Parathyroid adenoma (tissue), 2 donors: ENCODE data around the gene KRT15.

Experiments
- H2AFZ ChIP-seq: fragments of 300-600 bp; sonication (generic); one replicate; pipeline ENCODE4 v1.7.0; 2017; ENCODE audit warnings: antibody characterized with exemption, mild to moderate bottlenecking
- H3K27ac ChIP-seq: fragments of 300-600 bp; sonication (generic); one replicate; pipeline ENCODE4 v1.7.0; 2017
- H3K27me3 ChIP-seq: fragments of 300-600 bp; sonication (generic); one replicate; pipeline ENCODE4 v1.7.0; 2017; ENCODE audit warnings: low read length; ENCODE audit not compliant: control insufficient read depth, insufficient read depth
- H3K36me3 ChIP-seq: fragments of 300-600 bp; sonication (generic); one replicate; pipeline ENCODE4 v1.7.0; 2017; ENCODE audit warnings: low read length; ENCODE audit not compliant: control insufficient read depth, insufficient read depth
- H3K4me1 ChIP-seq: fragments of 300-600 bp; sonication (generic); one replicate; pipeline ENCODE4 v1.7.0; 2017; ENCODE audit warnings: control low read depth
- H3K4me2 ChIP-seq: fragments of 300-600 bp; sonication (generic); one replicate; pipeline ENCODE4 v1.7.0; 2017; ENCODE audit warnings: low read length
- H3K4me3 ChIP-seq: fragments of 300-600 bp; sonication (generic); one replicate; pipeline ENCODE4 v1.7.0; 2017; ENCODE audit warnings: low read depth, low read length
- H3K79me2 ChIP-seq: fragments of 300-600 bp; sonication (generic); one replicate; pipeline ENCODE4 v1.7.0; 2017; ENCODE audit warnings: control low read depth
- H3K9ac ChIP-seq: fragments of 300-600 bp; sonication (generic); one replicate; pipeline ENCODE4 v1.7.0; 2017; ENCODE audit warnings: mild to moderate bottlenecking
- H3K9me3 ChIP-seq: fragments of 300-600 bp; sonication (generic); one replicate; pipeline ENCODE4 v1.7.0; 2017; ENCODE audit warnings: low read length; ENCODE audit not compliant: control insufficient read depth
- CTCF ChIP-seq: fragments of 300-600 bp; sonication (generic); IDR thresholded peaks from one replicate; pipeline ENCODE4 v1.7.0; 2017; ENCODE audit warnings: antibody characterized with exemption, mild to moderate bottlenecking
- donor health status: primary hyperparathyroidism.

KRT15 gene

GRCh38 chr17:41467561-41467960, 51.1 kb downstream of the KRT15 start:
- H3K27ac ChIP-seq: no peak overlapping the region
- H2AFZ ChIP-seq: no peak overlapping the region
- H3K27me3 ChIP-seq: no peaks in the 10 kb centered on the region
- no peaks in the 10 kb centered on the region for H3K4me1 ChIP-seq
- no peaks in the 10 kb centered on the region for H3K79me2 ChIP-seq
- no peak overlapping the region for H3K9ac ChIP-seq
- no peak for TF ChIP-seq CTCF
- H3K4me2 ChIP-seq: no peak overlapping the region
- no peak overlapping the region for H3K4me3 ChIP-seq
- H3K36me3 ChIP-seq: no peaks in the 10 kb centered on the region
- no peaks in the 10 kb centered on the region for H3K9me3 ChIP-seq

GRCh38 chr17:41466988-41467387, 51.7 kb downstream of the KRT15 start, which contains the start of gene KRT32:
Gene KRT32 (minus strand): TSS chr17:41467386. CDS start chr17:41467325, 61 bp downstream.
- no peak within 1 kb of the TSS for H3K4me3 ChIP-seq
- no peak within 1 kb of the TSS for H3K4me2 ChIP-seq
- H2AFZ ChIP-seq: no peak within 1 kb of the TSS
- H3K9me3 ChIP-seq: no peaks in the 10 kb centered on the region
- H3K4me1 ChIP-seq: no peaks in the 10 kb centered on the region
- H3K27me3 ChIP-seq: no peaks in the 10 kb centered on the region
- H3K36me3 ChIP-seq: no peaks in the 10 kb centered on the region
- no peak within 1 kb of the TSS for H3K27ac ChIP-seq
- no peak for TF ChIP-seq CTCF
- no peak within 1 kb of the TSS for H3K9ac ChIP-seq
- H3K79me2 ChIP-seq: no peaks in the 10 kb centered on the region

DNA sequence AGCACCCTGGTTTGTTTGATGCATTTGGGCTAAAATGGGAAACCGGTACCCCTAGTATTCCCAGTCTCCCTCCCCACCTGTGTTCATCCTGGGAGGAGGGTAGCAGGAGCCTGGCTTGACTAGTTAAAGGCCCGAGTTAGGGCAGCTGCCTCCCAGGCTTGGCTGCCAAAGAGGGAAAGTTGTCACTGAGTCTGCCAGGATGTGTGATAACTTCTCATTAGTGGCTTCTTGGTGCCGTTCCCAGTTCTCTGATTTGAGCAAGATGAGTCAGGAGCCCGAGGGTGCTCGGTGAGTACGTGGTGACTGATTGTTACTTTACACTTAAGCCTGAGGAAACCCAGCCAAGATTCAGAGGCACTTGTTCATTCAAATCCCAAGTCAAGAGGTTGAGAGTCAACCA, 54.0 kb downstream of the KRT15 start:
- Histone ChIP-seq H3K9me3 (no peaks in the 10 kb centered on the region), H3K4me2 (no peak overlapping the region), H3K36me3 (no peaks in the 10 kb centered on the region), H3K79me2 (no peaks in the 10 kb centered on the region), H3K4me1 (no peaks in the 10 kb centered on the region), H3K27ac (no peak overlapping the region), H3K27me3 (no peaks in the 10 kb centered on the region), H3K9ac (no peak overlapping the region), H3K4me3 (no peak overlapping the region), H2AFZ (no peak overlapping the region)
- no peak for TF ChIP-seq CTCF

DNA sequence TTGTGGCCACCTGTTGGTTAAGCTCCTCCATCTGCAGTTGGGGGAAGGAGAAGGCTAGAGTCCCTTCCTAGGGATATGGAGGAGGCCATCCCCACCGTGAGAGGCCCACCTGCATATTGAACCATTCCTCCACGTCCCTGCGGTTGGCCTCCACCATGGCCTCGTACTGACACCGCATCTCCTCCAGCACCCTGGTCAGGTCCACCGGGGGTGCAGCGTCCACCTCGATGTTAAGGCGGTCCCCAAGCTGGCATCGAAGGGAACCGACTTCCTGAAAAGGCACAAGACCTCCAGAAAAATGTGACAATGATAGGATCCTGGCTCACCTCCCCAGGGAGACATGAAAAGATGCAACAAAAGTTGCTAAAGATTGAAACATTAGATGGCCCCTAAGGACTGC, 54.5 kb downstream of the KRT15 start:
- Histone ChIP-seq H3K9ac (no peak overlapping the region), H3K27ac (no peak overlapping the region)

More for the DNA sequence above, 54.5 kb downstream of the KRT15 start:
- no peaks in the 10 kb centered on the region for H3K27me3 ChIP-seq
- H3K79me2 ChIP-seq: no peaks in the 10 kb centered on the region
- no peaks in the 10 kb centered on the region for H3K36me3 ChIP-seq
- no peak overlapping the region for H2AFZ ChIP-seq
- H3K4me3 ChIP-seq: no peak overlapping the region
- no peaks in the 10 kb centered on the region for H3K9me3 ChIP-seq
- TF ChIP-seq CTCF: no peak
- H3K4me2 ChIP-seq: no peak overlapping the region
- no peaks in the 10 kb centered on the region for H3K4me1 ChIP-seq
